Stomach (tissue), 4 donors: Measurements from ENCODE around the gene RHOJ.

Experiments
- POLR2A ChIP-seq, 4 donors: fragments of 450-650 bp; IDR thresholded peaks; one replicate each; pipeline ENCODE4 v1.6.1; 2016; ENCODE audit warnings: antibody characterized with exemption in 4 of 4, control low read depth in 2 of 4, mild to moderate bottlenecking in 1 of 4, moderate library complexity in 1 of 4
- POLR2AphosphoS5 ChIP-seq, 3 donors: sonication (generic); formaldehyde crosslinking; IDR thresholded peaks; one replicate each; pipeline ENCODE4 v1.6.1; 2016; ENCODE audit warnings: antibody characterized with exemption in 3 of 3
- TF ChIP-seq, protein P1 (sequence below), 7 experiments: fragments of 450-650 bp in 4 of 7; fragments of 200-600 bp in 3 of 7; sonication (generic) in 3 of 7; IDR thresholded peaks; one replicate each; pipeline ENCODE4 v1.5.1; 2016 to 2019; ENCODE audit warnings: antibody characterized with exemption in 7 of 7, control low read depth in 2 of 7, mild to moderate bottlenecking in 1 of 7

DNA sequence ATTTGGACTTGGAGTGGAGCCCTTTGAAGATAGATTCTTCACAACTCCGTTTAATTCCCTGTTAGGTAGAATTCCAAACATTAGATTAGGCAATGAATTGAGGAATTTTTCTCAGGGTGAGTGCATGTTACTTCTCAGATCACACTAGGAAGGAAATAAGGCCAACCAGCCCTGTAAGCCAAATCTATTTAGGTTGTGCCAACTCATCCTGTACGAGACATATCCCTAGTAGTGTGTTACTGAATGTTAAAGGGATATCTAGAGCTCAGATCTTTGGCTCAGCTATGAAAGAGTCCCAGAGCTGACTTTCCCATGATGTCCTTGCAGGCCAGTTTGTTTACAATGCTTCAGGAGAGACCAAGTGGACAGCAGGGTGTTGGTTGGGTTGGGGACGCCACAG is 68.9 kb downstream of the RHOJ start:
- TF ChIP-seq POLR2A (IDR thresholded peaks at IDR 0.05) (no peak), POLR2AphosphoS5 (IDR thresholded peaks at IDR 0.05) (no peak)
- TF ChIP-seq, protein P1, sequence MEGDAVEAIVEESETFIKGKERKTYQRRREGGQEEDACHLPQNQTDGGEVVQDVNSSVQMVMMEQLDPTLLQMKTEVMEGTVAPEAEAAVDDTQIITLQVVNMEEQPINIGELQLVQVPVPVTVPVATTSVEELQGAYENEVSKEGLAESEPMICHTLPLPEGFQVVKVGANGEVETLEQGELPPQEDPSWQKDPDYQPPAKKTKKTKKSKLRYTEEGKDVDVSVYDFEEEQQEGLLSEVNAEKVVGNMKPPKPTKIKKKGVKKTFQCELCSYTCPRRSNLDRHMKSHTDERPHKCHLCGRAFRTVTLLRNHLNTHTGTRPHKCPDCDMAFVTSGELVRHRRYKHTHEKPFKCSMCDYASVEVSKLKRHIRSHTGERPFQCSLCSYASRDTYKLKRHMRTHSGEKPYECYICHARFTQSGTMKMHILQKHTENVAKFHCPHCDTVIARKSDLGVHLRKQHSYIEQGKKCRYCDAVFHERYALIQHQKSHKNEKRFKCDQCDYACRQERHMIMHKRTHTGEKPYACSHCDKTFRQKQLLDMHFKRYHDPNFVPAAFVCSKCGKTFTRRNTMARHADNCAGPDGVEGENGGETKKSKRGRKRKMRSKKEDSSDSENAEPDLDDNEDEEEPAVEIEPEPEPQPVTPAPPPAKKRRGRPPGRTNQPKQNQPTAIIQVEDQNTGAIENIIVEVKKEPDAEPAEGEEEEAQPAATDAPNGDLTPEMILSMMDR (IDR thresholded peaks at IDR 0.05), result no peak
